K562 (cell line): Measurements from ENCODE around the gene ST6GALNAC1. TPM values are rescaled to one million over a fixed set of nuclear protein-coding genes. Genes with fewer than 3 reads are reported as not detected.

Source experiments
- CREBBP ChIP-seq: IDR thresholded peaks from one replicate; pipeline ENCODE4 v1.6.1; 2012; ENCODE audit warnings: low read depth, mild to moderate bottlenecking, control low read depth, inconsistent platforms, low read length
- FOXK2 ChIP-seq, 2 experiments: fragments of 450-650 bp; IDR thresholded peaks in 1 of 2; conservative IDR thresholded peaks in 1 of 2; 2 replicates each; pipeline ENCODE4 v1.6.1; 2016; ENCODE audit warnings: low read depth in 2 of 2, mild to moderate bottlenecking in 1 of 2
- FUS ChIP-seq: fragments of 200-400 bp; formaldehyde crosslinking; optimal IDR thresholded peaks from 2 replicates; pipeline ENCODE3; 2017; ENCODE audit warnings: low read depth, low read length
- HLTF ChIP-seq: fragments of 450-650 bp; IDR thresholded peaks from 2 replicates; pipeline ENCODE4 v1.6.1; 2016
- IRF2 ChIP-seq: sonication (generic); formaldehyde crosslinking; IDR thresholded peaks from 2 replicates; pipeline ENCODE4 v1.8.1; 2022; ENCODE audit warnings: mild to moderate bottlenecking, missing genetic modification reagents
- JUND ChIP-seq, 2 experiments: IDR thresholded peaks; 2 replicates in 1 of 2; 3 replicates in 1 of 2; pipeline ENCODE4 v1.6.1; 2011; ENCODE audit warnings: borderline replicate concordance in 2 of 2, low read depth in 2 of 2, low read length in 2 of 2, improper control_type of control experiment in 1 of 2, missing biosample characterization in 1 of 2, missing genetic modification characterization in 1 of 2, missing genetic modification reagents in 1 of 2
- MXI1 ChIP-seq: IDR thresholded peaks from 2 replicates; pipeline ENCODE4 v1.6.1; 2011; ENCODE audit warnings: low read depth, mild to moderate bottlenecking, improper control_type of control experiment, low read length
- NFYB ChIP-seq: IDR thresholded peaks from 2 replicates; pipeline ENCODE4 v1.6.1; 2011; ENCODE audit warnings: mild to moderate bottlenecking, moderate library complexity; ENCODE audit not compliant: insufficient read length; ENCODE audit errors: extremely low read depth
- TEAD4 ChIP-seq, 2 experiments: sonication (generic) in 1 of 2; formaldehyde crosslinking in 1 of 2; IDR thresholded peaks; 2 replicates each; pipeline versions ENCODE4 v1.6.1 to v1.8.0; 2012 to 2022; ENCODE audit warnings: borderline replicate concordance in 1 of 2, inconsistent platforms in 1 of 2, low read length in 1 of 2, mild to moderate bottlenecking in 1 of 2, missing genetic modification reagents in 1 of 2
- ZNF232 ChIP-seq: sonication (generic); formaldehyde crosslinking; IDR thresholded peaks from 2 replicates; pipeline ENCODE4 v1.8.0; 2022; ENCODE audit warnings: mild to moderate bottlenecking, missing genetic modification reagents
- polyA plus RNA-seq, 8 experiments: library from polyadenylated mRNA; depleted of rRNA in 4 of 8; stranded (reverse) in 5 of 8; unstranded in 3 of 8; fragments of >200 nt; fragmentation: Nextera tagmentation in 2 of 8; fragmentation: Illumina TruSeq in 1 of 8; extraction: Ambion mirVana in 2 of 8; extraction: Trizol in 1 of 8; gene quantifications; 2 replicates each; pipeline versions ENCODE4 v1.2.1 to v1.2.3, GENCODE V29; 2011 to 2014; ENCODE audit warnings: inconsistent platforms in 1 of 8, missing spikeins in 1 of 8
- total RNA-seq, 7 experiments: library from RNA; depleted of rRNA in 6 of 7; stranded (reverse); fragments of >200 nt in 6 of 7; fragmentation: Illumina TruSeq in 2 of 7; extraction: Trizol in 2 of 7; gene quantifications; 2 replicates each; pipeline versions ENCODE4 v1.2.1 to v1.2.3, GENCODE V29; 2011 to 2021; ENCODE audit warnings: low replicate concordance in 1 of 7
- TF ChIP-seq, protein P1 (sequence below): sonication (generic); formaldehyde crosslinking; IDR thresholded peaks from 2 replicates; pipeline ENCODE4 v1.8.1; 2023; ENCODE audit warnings: mild to moderate bottlenecking, missing genetic modification reagents
- TF ChIP-seq, protein P2 (sequence below), 2 experiments: fragments of 450-650 bp in 1 of 2; sonication (generic) in 1 of 2; formaldehyde crosslinking in 1 of 2; IDR thresholded peaks; 2 replicates each; pipeline versions ENCODE4 v1.7.1 to v1.9.0; 2016 to 2022; ENCODE audit warnings: inconsistent platforms in 1 of 2, mild to moderate bottlenecking in 1 of 2, missing genetic modification reagents in 1 of 2

Gene ST6GALNAC1
- total and polyA plus RNA-seq, 9 of the 15 experiments (the other 6 are each of a cell fraction or from before 2014, with no cell fraction given) = 20.6 to 68.4 (median 50.5) TPM

- TF ChIP-seq, protein P1, sequence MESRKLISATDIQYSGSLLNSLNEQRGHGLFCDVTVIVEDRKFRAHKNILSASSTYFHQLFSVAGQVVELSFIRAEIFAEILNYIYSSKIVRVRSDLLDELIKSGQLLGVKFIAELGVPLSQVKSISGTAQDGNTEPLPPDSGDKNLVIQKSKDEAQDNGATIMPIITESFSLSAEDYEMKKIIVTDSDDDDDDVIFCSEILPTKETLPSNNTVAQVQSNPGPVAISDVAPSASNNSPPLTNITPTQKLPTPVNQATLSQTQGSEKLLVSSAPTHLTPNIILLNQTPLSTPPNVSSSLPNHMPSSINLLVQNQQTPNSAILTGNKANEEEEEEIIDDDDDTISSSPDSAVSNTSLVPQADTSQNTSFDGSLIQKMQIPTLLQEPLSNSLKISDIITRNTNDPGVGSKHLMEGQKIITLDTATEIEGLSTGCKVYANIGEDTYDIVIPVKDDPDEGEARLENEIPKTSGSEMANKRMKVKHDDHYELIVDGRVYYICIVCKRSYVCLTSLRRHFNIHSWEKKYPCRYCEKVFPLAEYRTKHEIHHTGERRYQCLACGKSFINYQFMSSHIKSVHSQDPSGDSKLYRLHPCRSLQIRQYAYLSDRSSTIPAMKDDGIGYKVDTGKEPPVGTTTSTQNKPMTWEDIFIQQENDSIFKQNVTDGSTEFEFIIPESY (CRISPR knock-in tag) = peak; percentile 51
- no peak for TF ChIP-seq CREBBP
- peak; percentile 99 for TF ChIP-seq NFYB
- TF ChIP-seq HLTF = 0 out of 2 replicates have a peak, but pooled peaks have one; percentile 65
- peak in 1 of 2 experiments; percentile 55; a peak in 2 of 4 replicates for TF ChIP-seq FOXK2 (conservative IDR thresholded peaks at IDR 0.05 in 1 of 2, IDR thresholded peaks at IDR 0.05 in 1 of 2; ENCODE audit: low read depth in 2 of 2)
- no peak for TF ChIP-seq IRF2
- peak; percentile 15; the same call in 1 of the 2 replicates for TF ChIP-seq JUND (IDR thresholded peaks at IDR 0.05; ENCODE audit: borderline replicate concordance, low read depth, low read length)
- TF ChIP-seq JUND (tag; IDR thresholded peaks at IDR 0.05; ENCODE audit: borderline replicate concordance, low read depth, low read length) = no peak; the same call in 2 of the 3 replicates
- no peak for TF ChIP-seq MXI1
- TF ChIP-seq FUS = no peak
- TF ChIP-seq ZNF232 (CRISPR knock-in tag) = no peak
- TF ChIP-seq, protein P2, sequence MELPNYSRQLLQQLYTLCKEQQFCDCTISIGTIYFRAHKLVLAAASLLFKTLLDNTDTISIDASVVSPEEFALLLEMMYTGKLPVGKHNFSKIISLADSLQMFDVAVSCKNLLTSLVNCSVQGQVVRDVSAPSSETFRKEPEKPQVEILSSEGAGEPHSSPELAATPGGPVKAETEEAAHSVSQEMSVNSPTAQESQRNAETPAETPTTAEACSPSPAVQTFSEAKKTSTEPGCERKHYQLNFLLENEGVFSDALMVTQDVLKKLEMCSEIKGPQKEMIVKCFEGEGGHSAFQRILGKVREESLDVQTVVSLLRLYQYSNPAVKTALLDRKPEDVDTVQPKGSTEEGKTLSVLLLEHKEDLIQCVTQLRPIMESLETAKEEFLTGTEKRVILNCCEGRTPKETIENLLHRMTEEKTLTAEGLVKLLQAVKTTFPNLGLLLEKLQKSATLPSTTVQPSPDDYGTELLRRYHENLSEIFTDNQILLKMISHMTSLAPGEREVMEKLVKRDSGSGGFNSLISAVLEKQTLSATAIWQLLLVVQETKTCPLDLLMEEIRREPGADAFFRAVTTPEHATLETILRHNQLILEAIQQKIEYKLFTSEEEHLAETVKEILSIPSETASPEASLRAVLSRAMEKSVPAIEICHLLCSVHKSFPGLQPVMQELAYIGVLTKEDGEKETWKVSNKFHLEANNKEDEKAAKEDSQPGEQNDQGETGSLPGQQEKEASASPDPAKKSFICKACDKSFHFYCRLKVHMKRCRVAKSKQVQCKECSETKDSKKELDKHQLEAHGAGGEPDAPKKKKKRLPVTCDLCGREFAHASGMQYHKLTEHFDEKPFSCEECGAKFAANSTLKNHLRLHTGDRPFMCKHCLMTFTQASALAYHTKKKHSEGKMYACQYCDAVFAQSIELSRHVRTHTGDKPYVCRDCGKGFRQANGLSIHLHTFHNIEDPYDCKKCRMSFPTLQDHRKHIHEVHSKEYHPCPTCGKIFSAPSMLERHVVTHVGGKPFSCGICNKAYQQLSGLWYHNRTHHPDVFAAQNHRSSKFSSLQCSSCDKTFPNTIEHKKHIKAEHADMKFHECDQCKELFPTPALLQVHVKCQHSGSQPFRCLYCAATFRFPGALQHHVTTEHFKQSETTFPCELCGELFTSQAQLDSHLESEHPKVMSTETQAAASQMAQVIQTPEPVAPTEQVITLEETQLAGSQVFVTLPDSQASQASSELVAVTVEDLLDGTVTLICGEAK (IDR thresholded peaks at IDR 0.05) = peak; percentile 94
- TF ChIP-seq, protein P2 (CRISPR knock-in tag; IDR thresholded peaks at IDR 0.05) = no peak
- TF ChIP-seq TEAD4 (IDR thresholded peaks at IDR 0.05; ENCODE audit: low read length) = 0 out of 2 replicates have a peak, but pooled peaks have one; percentile 10
- no peak for TF ChIP-seq TEAD4 (CRISPR knock-in tag; IDR thresholded peaks at IDR 0.05; ENCODE audit: borderline replicate concordance)
These were observed 27.8 kb upstream of the ST6GALNAC1 start (continued) for GRCh38 chr17:76671123-76671911.
